Esophagus squamous epithelium (tissue), 4 donors: ENCODE results near the gene ZMYM2.

Experiments used
- CTCF ChIP-seq, 6 experiments: fragments of 450-650 bp in 4 of 6; fragments of 200-600 bp in 2 of 6; sonication (generic) in 2 of 6; IDR thresholded peaks; one replicate each; pipeline ENCODE4 v1.5.1; 2016 to 2019; ENCODE audit warnings: antibody characterized with exemption in 6 of 6, mild to moderate bottlenecking in 4 of 6, moderate library complexity in 4 of 6
- POLR2A ChIP-seq, 4 donors: fragments of 450-650 bp; IDR thresholded peaks; one replicate each; pipeline ENCODE4 v1.6.1; 2017; ENCODE audit warnings: antibody characterized with exemption in 4 of 4, mild to moderate bottlenecking in 4 of 4, moderate library complexity in 3 of 4

GRCh38 chr13:20019043-20019442 is 60.5 kb downstream of the ZMYM2 start:
- TF ChIP-seq CTCF (IDR thresholded peaks at IDR 0.05) (no peak), POLR2A (IDR thresholded peaks at IDR 0.05) (no peak)
